BJ (cell line): Measurements from ENCODE around the gene GUCY2D. TPM values are rescaled to one million over a fixed set of nuclear protein-coding genes. Genes with fewer than 3 reads are reported as not detected.

ENCODE experiments used
- CTCF ChIA-PET: fragments of 350-600 bp; formaldehyde crosslinking; extraction: SDS; loops from one replicate; lab custom pipeline; 2021; ENCODE audit warnings: antibody characterized with exemption, inconsistent platforms; lab: Yijun Ruan, JAX
- POLR2A ChIA-PET: fragments of 300-600 bp; sonication (Branson Sonifier 250); formaldehyde crosslinking; extraction: SDS; loops from one replicate; lab custom pipeline; 2021; ENCODE audit warnings: antibody characterized with exemption; lab: Charles Lee
- DNase-seq: peaks from one replicate; pipeline ENCODE4 v3.0.0-alpha.2; 2011; ENCODE audit warnings: low read depth
- H3K27me3 ChIP-seq: 2 replicates; pipeline ENCODE4 v1.6.0; 2011; ENCODE audit warnings: low read length; ENCODE audit not compliant: control insufficient read depth, insufficient read depth
- H3K36me3 ChIP-seq: 2 replicates; pipeline ENCODE4 v1.5.1; 2011; ENCODE audit warnings: low read length; ENCODE audit not compliant: control insufficient read depth, insufficient read depth
- H3K4me3 ChIP-seq: 2 replicates; pipeline ENCODE4 v1.5.1; 2011; ENCODE audit warnings: low read depth, mild to moderate bottlenecking, control low read depth, low read length
- CTCF ChIP-seq: IDR thresholded peaks from 2 replicates; pipeline ENCODE4 v1.5.1; 2011; ENCODE audit warnings: low read depth, mild to moderate bottlenecking, control low read depth, inconsistent platforms, low read length, moderate library complexity; ENCODE audit not compliant: insufficient read depth
- polyA plus RNA-seq: library from polyadenylated mRNA; depleted of rRNA; stranded (reverse); fragments of >200 nt; gene quantifications from 2 replicates; pipeline ENCODE4 v1.2.3, GENCODE V29; 2011

GUCY2D gene
- polyA plus RNA-seq, 1 experiment = 0.01 TPM

GRCh38 chr17:8044819-8045810 lies 42.7 kb downstream of the GUCY2D start:
- H3K27me3 ChIP-seq = peaks cover 20% of the 10 kb centered on the region
- H3K36me3 ChIP-seq = no peaks in the 10 kb centered on the region
- ChIA-PET POLR2A (no interaction called here), CTCF (interaction anchor here (0.8 to 3.3 kb wide), 5 partner anchors 13 to 130 kb away, joined by 3 to 21 read pairs (median 8); no protein-coding TSS in a partner anchor)
- no peak for TF ChIP-seq CTCF
- DNase-seq = no peak
- H3K4me3 ChIP-seq = no peak overlapping the region

GRCh38 chr17:8046306-8046928 lies 44.0 kb downstream of the GUCY2D start:
- no peak for DNase-seq
- no peak overlapping the region for H3K4me3 ChIP-seq
- H3K36me3 ChIP-seq = no peaks in the 10 kb centered on the region
- TF ChIP-seq CTCF = no peak
- POLR2A ChIA-PET = interaction anchor here (0.6 kb wide), 1 partner anchor 281 kb away, joined by 10 read pairs; no protein-coding TSS in a partner anchor
- CTCF ChIA-PET = interaction anchor here (1.0 to 3.3 kb wide), 6 partner anchors 11 to 114 kb away, joined by 3 to 21 read pairs (median 9); no protein-coding TSS in a partner anchor
- H3K27me3 ChIP-seq = peaks cover 22% of the 10 kb centered on the region

DNA sequence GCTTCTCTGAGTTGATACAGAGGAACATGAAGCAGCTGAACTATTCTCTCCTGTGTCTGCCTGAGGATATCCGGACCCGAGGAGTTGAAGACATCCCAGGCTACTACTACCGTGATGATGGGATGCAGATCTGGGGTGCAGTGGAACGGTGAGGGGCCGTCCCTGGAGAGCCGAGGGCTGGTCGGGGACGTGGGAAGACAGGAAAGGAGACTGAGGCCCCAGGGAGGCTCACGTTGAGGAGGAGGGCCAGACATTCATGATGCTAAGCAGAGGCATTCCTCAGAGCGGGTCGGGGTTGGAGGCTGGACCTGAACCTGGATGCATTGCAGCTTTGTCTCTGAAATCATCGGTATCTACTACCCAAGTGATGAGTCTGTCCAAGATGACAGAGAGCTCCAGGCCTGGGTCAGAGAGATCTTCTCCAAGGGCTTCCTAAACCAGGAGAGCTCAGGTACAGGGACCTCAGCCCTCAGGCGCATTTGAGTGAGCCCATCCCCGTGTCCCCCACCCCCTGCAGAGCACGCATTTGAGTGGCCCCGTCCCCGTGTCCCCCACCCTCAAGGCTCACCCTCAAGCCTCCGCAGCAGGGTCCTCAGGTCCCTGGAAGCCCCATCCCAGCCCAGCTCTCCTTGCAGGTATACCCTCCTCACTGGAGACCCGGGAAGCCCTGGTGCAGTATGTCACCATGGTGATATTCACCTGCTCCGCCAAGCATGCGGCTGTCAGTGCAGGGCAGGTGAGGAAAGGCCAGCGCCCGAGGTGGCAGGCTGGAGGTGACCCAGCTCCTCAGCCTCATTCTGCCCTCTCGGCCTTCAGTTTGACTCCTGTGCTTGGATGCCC lies 44.7 kb downstream of the GUCY2D start:
- Histone ChIP-seq H3K36me3 (no peaks in the 10 kb centered on the region), H3K4me3 (no peak overlapping the region), H3K27me3 (peaks cover 24% of the 10 kb centered on the region)
- TF ChIP-seq CTCF = no peak
- ChIA-PET POLR2A (interaction anchor here (0.6 kb wide), 1 partner anchor 280 kb away, joined by 10 read pairs; no protein-coding TSS in a partner anchor), CTCF (interaction anchor here (0.8 to 3.3 kb wide), 10 partner anchors 11 to 135 kb away, joined by 3 to 21 read pairs (median 3); no protein-coding TSS in a partner anchor)
- no peak for DNase-seq

GRCh38 chr17:8047769-8048110 lies 45.3 kb downstream of the GUCY2D start:
- ChIA-PET CTCF (interaction anchor here (0.8 to 3.3 kb wide), 8 partner anchors 10 to 135 kb away, joined by 3 to 21 read pairs (median 5); no protein-coding TSS in a partner anchor), POLR2A (no interaction called here)
- DNase-seq = no peak
- no peaks in the 10 kb centered on the region for H3K36me3 ChIP-seq
- H3K27me3 ChIP-seq = peaks cover 24% of the 10 kb centered on the region
- no peak for TF ChIP-seq CTCF
- no peak overlapping the region for H3K4me3 ChIP-seq
